ACC112 (cell line): ENCODE measurements around the gene USP13.

Experiments
- H2AFZ ChIP-seq: fragments of 200-600 bp; sonication (generic); one replicate; pipeline ENCODE4 v1.6.0; 2017; ENCODE audit warnings: antibody characterized with exemption, low read length; ENCODE audit not compliant: unreplicated experiment
- H3K27ac ChIP-seq: fragments of 200-600 bp; sonication (generic); 2 replicates; pipeline ENCODE4 v1.5.1; 2014; ENCODE audit warnings: low read depth, mild to moderate bottlenecking, antibody characterized with exemption, low read length, moderate library complexity
- H3K27me3 ChIP-seq: fragments of 200-600 bp; sonication (generic); 2 replicates; pipeline ENCODE4 v1.6.1; 2014; ENCODE audit warnings: mild to moderate bottlenecking, antibody characterized with exemption, low read length, moderate library complexity, mixed read lengths; ENCODE audit not compliant: insufficient read depth
- H3K36me3 ChIP-seq: fragments of 200-600 bp; sonication (generic); 2 replicates; pipeline ENCODE4 v1.6.1; 2016; ENCODE audit warnings: mild to moderate bottlenecking, antibody characterized with exemption, low read length, moderate library complexity, mixed read lengths; ENCODE audit not compliant: insufficient read depth
- H3K4me1 ChIP-seq: fragments of 200-600 bp; sonication (generic); one replicate; pipeline ENCODE4 v1.6.1; 2016; ENCODE audit warnings: low read length, mixed read lengths; ENCODE audit not compliant: insufficient read depth, unreplicated experiment, control insufficient read depth
- H3K4me3 ChIP-seq: fragments of 200-600 bp; sonication (generic); 2 replicates; pipeline ENCODE4 v1.5.1; 2014; ENCODE audit warnings: mild to moderate bottlenecking, low read depth, low read length
- H3K79me2 ChIP-seq: fragments of 200-600 bp; sonication (generic); one replicate; pipeline ENCODE4 v1.6.0; 2016; ENCODE audit warnings: low read length; ENCODE audit not compliant: control insufficient read depth, unreplicated experiment, insufficient read depth

The USP13 gene

DNA sequence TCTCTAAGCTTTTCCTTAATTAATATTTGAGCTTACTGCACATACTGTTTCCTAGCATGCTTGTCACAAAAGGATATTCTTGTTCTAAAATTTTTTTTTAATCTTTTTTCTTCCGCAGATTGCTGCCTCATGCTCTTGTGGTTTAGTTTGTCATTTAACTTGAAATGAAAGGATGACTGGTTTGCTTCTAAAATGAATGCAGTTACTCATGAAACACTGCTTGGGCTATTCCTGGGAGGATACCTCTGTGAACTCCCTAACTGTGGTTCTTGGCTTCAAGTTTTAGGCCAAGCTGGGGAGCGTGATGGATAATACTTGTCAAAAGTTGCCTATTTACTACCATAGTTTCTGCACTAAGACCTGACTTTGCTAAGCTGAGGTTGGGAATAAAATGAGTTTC lies 64.0 kb downstream of the USP13 start:
- no peaks in the 10 kb centered on the region for H3K27me3 ChIP-seq
- H2AFZ ChIP-seq: no peak overlapping the region
- peak overlapping the region; percentile 42 for H3K27ac ChIP-seq
- H3K36me3 ChIP-seq: peaks cover 5% of the 10 kb centered on the region; the same call in 1 of the 2 replicates
- no peaks in the 10 kb centered on the region for H3K79me2 ChIP-seq
- H3K4me3 ChIP-seq: no peak overlapping the region
- H3K4me1 ChIP-seq: peaks cover 17% of the 10 kb centered on the region

GRCh38 chr3:179717219-179717618 lies 64.4 kb downstream of the USP13 start:
- Histone ChIP-seq H3K79me2 (no peaks in the 10 kb centered on the region), H3K36me3 (peaks cover 5% of the 10 kb centered on the region; the same call in 1 of the 2 replicates), H3K27me3 (no peaks in the 10 kb centered on the region), H3K4me3 (no peak overlapping the region), H3K4me1 (peaks cover 17% of the 10 kb centered on the region), H2AFZ (no peak overlapping the region), H3K27ac (peak overlapping the region; percentile 42)

DNA sequence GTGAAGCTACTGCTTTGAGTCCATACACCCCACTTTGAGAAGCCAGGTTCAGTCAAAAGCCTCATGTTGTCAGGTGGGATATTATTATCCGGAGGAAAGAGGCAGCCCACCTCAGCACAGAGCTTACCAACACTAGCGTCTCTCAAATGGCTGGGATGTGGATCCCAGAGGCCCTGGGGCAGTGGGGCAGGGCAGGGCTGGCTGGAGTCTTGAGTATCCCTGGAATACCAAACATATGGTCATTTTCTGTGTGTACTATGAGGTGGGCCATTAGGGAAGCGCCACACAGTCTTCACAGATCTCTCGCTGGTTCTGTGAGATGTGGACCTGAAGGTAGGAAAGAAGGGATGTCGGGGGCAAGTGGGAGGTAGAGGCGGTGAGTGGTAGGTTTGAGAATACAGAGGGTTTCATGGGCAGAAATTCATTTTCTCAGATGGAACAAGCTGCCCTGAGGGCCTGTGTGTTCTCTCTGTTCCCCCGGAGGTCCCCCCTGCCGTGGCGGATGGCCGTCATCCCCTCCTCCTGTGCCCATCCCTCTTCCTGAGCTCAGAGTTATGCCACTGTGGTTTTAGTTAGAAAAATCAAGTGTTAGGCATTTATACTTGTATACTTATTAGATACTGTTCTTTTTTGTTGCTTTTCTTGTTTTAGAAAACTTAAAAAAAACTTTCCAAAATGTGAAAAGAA lies 66.4 kb downstream of the USP13 start:
- Histone ChIP-seq H3K4me3 (no peak overlapping the region), H3K79me2 (no peaks in the 10 kb centered on the region), H2AFZ (no peak overlapping the region), H3K4me1 (peaks cover 12% of the 10 kb centered on the region), H3K36me3 (peaks cover 8% of the 10 kb centered on the region; the same call in 1 of the 2 replicates), H3K27ac (no peak overlapping the region), H3K27me3 (no peaks in the 10 kb centered on the region)

GRCh38 chr3:179720196-179720595 lies 67.4 kb downstream of the USP13 start:
- Histone ChIP-seq H3K79me2 (no peaks in the 10 kb centered on the region), H3K4me3 (no peak overlapping the region), H2AFZ (no peak overlapping the region), H3K27ac (no peak overlapping the region), H3K36me3 (peaks cover 8% of the 10 kb centered on the region; the same call in 1 of the 2 replicates), H3K4me1 (peaks cover 12% of the 10 kb centered on the region), H3K27me3 (no peaks in the 10 kb centered on the region)

DNA sequence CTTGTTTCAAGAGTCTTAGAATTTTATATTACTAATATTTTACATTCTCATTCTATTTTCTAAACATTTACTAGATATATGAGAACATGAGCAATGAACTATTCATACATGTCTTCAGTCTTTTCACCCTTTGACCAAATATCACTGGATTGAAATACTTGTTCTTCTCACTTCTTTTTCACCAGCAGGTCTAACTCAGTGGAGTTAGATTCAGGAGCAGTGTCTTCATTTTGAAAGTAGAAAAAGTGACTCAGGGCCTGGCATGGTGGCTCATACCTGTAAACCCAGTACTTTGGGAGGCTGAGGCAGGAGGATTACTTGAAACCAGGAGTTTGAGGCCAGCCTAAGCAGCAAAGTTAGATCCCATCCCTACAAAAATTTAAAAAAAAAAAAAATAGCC lies 70.8 kb downstream of the USP13 start:
- H3K36me3 ChIP-seq: peaks cover 8% of the 10 kb centered on the region; the same call in 1 of the 2 replicates
- no peak overlapping the region for H2AFZ ChIP-seq
- no peak overlapping the region for H3K27ac ChIP-seq
- H3K27me3 ChIP-seq: no peaks in the 10 kb centered on the region
- H3K79me2 ChIP-seq: no peaks in the 10 kb centered on the region
- H3K4me3 ChIP-seq: no peak overlapping the region
- no peaks in the 10 kb centered on the region for H3K4me1 ChIP-seq

- H3K4me3 ChIP-seq: no peak overlapping the region
- H3K36me3 ChIP-seq: peaks cover 8% of the 10 kb centered on the region; the same call in 1 of the 2 replicates
- H2AFZ ChIP-seq: no peak overlapping the region
- no peaks in the 10 kb centered on the region for H3K79me2 ChIP-seq
- no peaks in the 10 kb centered on the region for H3K27me3 ChIP-seq
- H3K27ac ChIP-seq: no peak overlapping the region
- no peaks in the 10 kb centered on the region for H3K4me1 ChIP-seq
Measured at GRCh38 chr3:179726075-179726699, 73.3 kb downstream of the USP13 start.

DNA sequence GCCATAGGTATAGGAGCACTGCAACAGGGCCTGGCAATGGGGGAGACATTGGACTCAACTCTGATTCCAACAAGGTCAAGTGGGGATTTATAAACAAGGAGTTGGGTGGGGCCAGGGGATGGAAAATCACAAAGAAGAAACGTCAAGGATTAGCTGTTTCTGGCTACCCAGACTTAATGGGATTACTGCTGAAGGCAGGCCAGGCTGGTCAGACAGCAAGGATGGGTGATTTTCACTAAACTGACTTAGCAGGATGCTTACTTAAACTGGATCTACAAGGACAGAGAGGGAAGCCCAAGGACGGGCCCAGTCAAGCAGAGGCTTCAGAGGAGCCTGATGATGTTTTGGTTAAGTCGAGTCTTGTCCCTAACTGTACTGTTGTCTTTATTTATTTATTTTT lies 76.2 kb downstream of the USP13 start:
- H3K4me1 ChIP-seq: no peaks in the 10 kb centered on the region
- no peaks in the 10 kb centered on the region for H3K36me3 ChIP-seq

GRCh38 chr3:179729981-179730380 lies 77.1 kb downstream of the USP13 start:
- H3K36me3 ChIP-seq: no peaks in the 10 kb centered on the region
- H3K27ac ChIP-seq: no peak overlapping the region
- peaks cover 6% of the 10 kb centered on the region for H3K4me1 ChIP-seq
- H3K4me3 ChIP-seq: no peak overlapping the region
- H3K27me3 ChIP-seq: no peaks in the 10 kb centered on the region
- no peak overlapping the region for H2AFZ ChIP-seq
- H3K79me2 ChIP-seq: no peaks in the 10 kb centered on the region

More for the DNA sequence above, 76.2 kb downstream of the USP13 start:
- no peak overlapping the region for H3K27ac ChIP-seq
- no peak overlapping the region for H3K4me3 ChIP-seq
- H3K27me3 ChIP-seq: no peaks in the 10 kb centered on the region
- no peak overlapping the region for H2AFZ ChIP-seq
- H3K79me2 ChIP-seq: no peaks in the 10 kb centered on the region

DNA sequence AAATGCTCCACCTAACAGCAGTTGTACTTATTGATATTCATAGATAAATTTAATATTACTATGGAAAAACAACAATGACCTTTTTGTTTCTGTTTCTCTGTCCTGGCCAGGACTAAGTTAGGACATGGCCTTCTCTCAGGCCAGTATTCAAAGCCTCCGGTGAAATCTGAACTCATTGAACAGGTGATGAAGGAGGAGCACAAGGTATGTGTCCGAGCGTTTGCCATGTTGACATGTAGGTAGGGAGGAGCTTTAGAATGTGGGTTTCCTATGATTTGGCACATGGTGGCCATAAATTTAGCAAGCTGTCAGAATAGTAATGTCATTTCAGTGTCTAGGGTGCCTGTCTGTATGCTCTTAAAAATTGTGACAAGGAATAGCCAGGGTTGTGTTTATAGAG lies 77.7 kb downstream of the USP13 start:
- Histone ChIP-seq H3K4me3 (no peak overlapping the region), H3K27me3 (no peaks in the 10 kb centered on the region), H2AFZ (no peak overlapping the region), H3K4me1 (peaks cover 6% of the 10 kb centered on the region), H3K36me3 (no peaks in the 10 kb centered on the region), H3K27ac (no peak overlapping the region), H3K79me2 (no peaks in the 10 kb centered on the region)

DNA sequence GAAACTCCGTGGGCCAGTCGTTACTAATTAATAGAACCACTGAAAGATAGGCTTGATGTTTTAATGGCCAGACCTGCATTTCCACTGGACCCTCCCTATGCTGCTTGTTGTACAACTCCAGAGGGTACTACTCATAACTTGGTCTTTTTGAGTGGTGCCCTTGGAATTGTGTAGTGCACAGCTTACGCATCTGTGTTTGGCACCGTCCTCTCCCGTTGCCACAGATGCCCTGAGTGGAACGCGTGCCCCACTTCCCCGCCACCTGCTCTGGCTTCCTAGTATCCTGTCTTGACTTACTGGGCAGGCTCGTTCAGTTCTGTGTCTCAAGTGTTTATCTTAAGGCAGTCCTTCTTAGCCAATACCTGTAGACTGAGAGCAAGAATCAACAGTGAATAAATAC lies 78.7 kb downstream of the USP13 start:
- Histone ChIP-seq H3K27ac (no peak overlapping the region), H3K79me2 (no peaks in the 10 kb centered on the region), H3K36me3 (no peaks in the 10 kb centered on the region), H3K27me3 (no peaks in the 10 kb centered on the region), H3K4me1 (peaks cover 6% of the 10 kb centered on the region), H3K4me3 (no peak overlapping the region), H2AFZ (no peak overlapping the region)
